HEK293 (cell line): Measurements from ENCODE around the gene CADM1.

Experiments
- CTCF ChIA-PET: fragments of 350-600 bp; formaldehyde crosslinking; extraction: SDS; loops from one replicate; lab custom pipeline; 2021; ENCODE audit warnings: antibody characterized with exemption; lab: Yijun Ruan, JAX
- POLR2A ChIA-PET: fragments of 300-600 bp; formaldehyde crosslinking; extraction: SDS; loops from one replicate; lab custom pipeline; 2020; ENCODE audit warnings: antibody characterized with exemption, inconsistent platforms; lab: Yijun Ruan, JAX
- H3K27ac ChIP-seq: fragments of 200-500 bp; sonication (Bioruptor generic); 2 replicates; pipeline ENCODE4 v1.5.1; 2014; ENCODE audit warnings: low read depth, low read length, control low read depth, inconsistent platforms; ENCODE audit errors: extremely low read depth
- H3K36me3 ChIP-seq, 2 experiments: fragments of 200-500 bp in 1 of 2; sonication (Bioruptor generic) in 1 of 2; 1 replicate in 1 of 2; 2 replicates in 1 of 2; pipeline ENCODE4 v1.5.1; 2014 to 2017; ENCODE audit warnings: inconsistent platforms in 2 of 2, low read length in 2 of 2; ENCODE audit not compliant: control insufficient read depth in 2 of 2, insufficient read depth in 1 of 2
- H3K4me1 ChIP-seq: fragments of 200-500 bp; sonication (Bioruptor generic); 2 replicates; pipeline ENCODE4 v1.5.1; 2014; ENCODE audit warnings: mild to moderate bottlenecking, low read length, inconsistent platforms; ENCODE audit not compliant: control insufficient read depth, insufficient read depth
- H3K4me3 ChIP-seq: 2 replicates; pipeline ENCODE4 v1.5.1; 2011; ENCODE audit warnings: low read depth, mild to moderate bottlenecking, control low read depth, low read length, moderate library complexity
- H3K9me3 ChIP-seq: fragments of 200-500 bp; sonication (Bioruptor generic); 2 replicates; pipeline ENCODE4 v1.5.1; 2014; ENCODE audit warnings: low read depth, low read length, inconsistent platforms; ENCODE audit not compliant: control insufficient read depth, insufficient read depth
- BCL11A ChIP-seq: fragments of 450-650 bp; formaldehyde crosslinking; IDR thresholded peaks from 2 replicates; pipeline ENCODE4 v1.5.1; 2016; ENCODE audit warnings: low read depth, missing biosample characterization, missing genetic modification characterization
- INSM2 ChIP-seq: fragments of 450-650 bp; formaldehyde crosslinking; IDR thresholded peaks from 2 replicates; pipeline ENCODE4 v1.5.1; 2016; ENCODE audit warnings: missing biosample characterization, missing genetic modification characterization
- KLF16 ChIP-seq: fragments of 450-650 bp; formaldehyde crosslinking; IDR thresholded peaks from 2 replicates; pipeline ENCODE4 v1.5.1; 2017; ENCODE audit warnings: missing biosample characterization, missing genetic modification characterization
- KLF7 ChIP-seq: fragments of 450-650 bp; formaldehyde crosslinking; IDR thresholded peaks from 2 replicates; pipeline ENCODE4 v1.5.1; 2016; ENCODE audit warnings: missing biosample characterization, missing genetic modification characterization, borderline replicate concordance
- SCRT1 ChIP-seq: fragments of 450-650 bp; formaldehyde crosslinking; IDR thresholded peaks from 2 replicates; pipeline ENCODE4 v1.5.1; 2016; ENCODE audit warnings: missing biosample characterization, missing genetic modification characterization, borderline replicate concordance
- SETDB1 ChIP-seq: IDR thresholded peaks from one replicate; pipeline ENCODE4 v1.6.1; 2017; ENCODE audit warnings: mild to moderate bottlenecking, low read length, moderate library complexity, mixed read lengths; ENCODE audit not compliant: insufficient read length
- ZBTB1 ChIP-seq: fragments of 450-650 bp; formaldehyde crosslinking; IDR thresholded peaks from 2 replicates; pipeline ENCODE4 v1.5.1; 2016; ENCODE audit warnings: missing biosample characterization, missing genetic modification characterization
- ZNF138 ChIP-seq: fragments of 450-650 bp; formaldehyde crosslinking; IDR thresholded peaks from 2 replicates; pipeline ENCODE4 v1.5.1; 2016; ENCODE audit warnings: missing biosample characterization, missing genetic modification characterization, borderline replicate concordance
- ZNF175 ChIP-seq: fragments of 450-650 bp; formaldehyde crosslinking; IDR thresholded peaks from 2 replicates; pipeline ENCODE4 v1.5.1; 2016; ENCODE audit warnings: missing biosample characterization, missing genetic modification characterization
- ZNF223 ChIP-seq: fragments of 450-650 bp; formaldehyde crosslinking; IDR thresholded peaks from 2 replicates; pipeline ENCODE4 v1.5.1; 2016; ENCODE audit warnings: missing biosample characterization, missing genetic modification characterization
- ZNF23 ChIP-seq: fragments of 450-650 bp; formaldehyde crosslinking; IDR thresholded peaks from 2 replicates; pipeline ENCODE4 v1.5.1; 2016; ENCODE audit warnings: missing biosample characterization, missing genetic modification characterization, borderline replicate concordance
- ZNF292 ChIP-seq: fragments of 450-650 bp; formaldehyde crosslinking; IDR thresholded peaks from 2 replicates; pipeline ENCODE4 v1.5.1; 2016; ENCODE audit warnings: low read depth, missing biosample characterization, missing genetic modification characterization, borderline replicate concordance
- ZNF350 ChIP-seq: fragments of 450-650 bp; formaldehyde crosslinking; IDR thresholded peaks from 2 replicates; pipeline ENCODE4 v1.5.0; 2017; ENCODE audit warnings: missing biosample characterization, mild to moderate bottlenecking, missing genetic modification characterization
- ZNF518A ChIP-seq: fragments of 450-650 bp; formaldehyde crosslinking; conservative IDR thresholded peaks from 2 replicates; pipeline ENCODE4 v1.5.1; 2016; ENCODE audit warnings: low read depth, missing biosample characterization, missing genetic modification characterization
- ZNF521 ChIP-seq: fragments of 450-650 bp; formaldehyde crosslinking; IDR thresholded peaks from 2 replicates; pipeline ENCODE4 v1.5.1; 2017; ENCODE audit warnings: missing biosample characterization, mild to moderate bottlenecking, missing genetic modification characterization
- ZNF529 ChIP-seq: fragments of 450-650 bp; formaldehyde crosslinking; IDR thresholded peaks from 2 replicates; pipeline ENCODE4 v1.5.1; 2017; ENCODE audit warnings: missing genetic modification characterization, missing biosample characterization; ENCODE audit not compliant: insufficient replicate concordance
- ZNF610 ChIP-seq: fragments of 450-650 bp; formaldehyde crosslinking; IDR thresholded peaks from 2 replicates; pipeline ENCODE4 v1.5.1; 2016; ENCODE audit warnings: missing biosample characterization, missing genetic modification characterization, borderline replicate concordance
- ZNF623 ChIP-seq: fragments of 450-650 bp; formaldehyde crosslinking; IDR thresholded peaks from 2 replicates; pipeline ENCODE4 v1.5.1; 2016; ENCODE audit warnings: missing biosample characterization, missing genetic modification characterization
- ZNF658 ChIP-seq: fragments of 450-650 bp; formaldehyde crosslinking; IDR thresholded peaks from 2 replicates; pipeline ENCODE4; 2016; ENCODE audit warnings: missing biosample characterization, missing genetic modification characterization
- ZNF791 ChIP-seq: fragments of 450-650 bp; formaldehyde crosslinking; IDR thresholded peaks from 2 replicates; pipeline ENCODE4 v1.5.1; 2016; ENCODE audit warnings: missing biosample characterization, missing genetic modification characterization
- ZSCAN16 ChIP-seq: fragments of 450-650 bp; formaldehyde crosslinking; IDR thresholded peaks from 2 replicates; pipeline ENCODE4 v1.5.1; 2016; ENCODE audit warnings: missing biosample characterization, missing genetic modification characterization

CADM1 gene

DNA sequence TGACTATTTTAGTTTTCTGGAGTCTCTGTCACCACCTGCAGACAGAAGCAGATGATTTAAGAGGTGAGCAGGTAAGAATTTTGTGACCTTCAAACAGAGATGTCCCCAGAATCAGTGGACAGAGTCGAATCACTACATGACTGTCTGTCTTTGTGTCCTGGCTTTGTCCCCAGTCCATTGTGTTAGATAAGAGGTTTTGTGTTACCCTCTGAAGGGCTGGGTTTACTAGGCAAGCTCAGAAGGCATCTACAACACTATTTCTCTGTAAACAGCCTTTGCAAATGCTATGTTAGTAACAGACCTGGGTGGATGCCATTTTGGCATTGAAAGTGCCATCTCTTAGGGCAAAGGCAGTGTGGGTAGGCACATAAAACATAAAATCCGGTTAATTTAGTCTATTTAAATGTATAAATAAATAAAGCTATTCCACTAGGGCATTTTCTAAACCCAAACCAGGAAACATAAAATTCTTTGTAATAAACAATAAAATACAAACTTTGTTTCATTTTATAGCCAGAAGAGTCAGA, 40.3 kb upstream of the CADM1 start (continued):
- TF ChIP-seq ZNF175 (no peak), ZNF521 (no peak)

DNA sequence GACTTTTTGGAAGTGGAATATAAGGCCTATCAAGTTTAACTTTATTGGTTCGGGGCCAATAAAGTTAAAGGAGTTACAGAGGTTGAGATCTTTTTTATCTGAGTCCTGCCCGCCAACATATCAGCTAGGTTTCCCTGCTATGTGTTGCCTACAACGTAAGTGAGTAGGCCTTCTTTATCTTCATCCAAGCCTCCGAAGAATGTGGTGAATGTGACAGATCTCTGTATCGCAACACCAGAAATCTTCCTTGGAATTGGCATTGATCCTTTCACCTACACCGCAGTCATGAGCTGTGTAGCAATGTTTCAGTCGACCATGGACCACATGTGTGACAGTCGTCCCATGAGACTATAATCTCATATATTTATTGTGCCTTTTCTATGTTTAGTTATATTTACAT, 37.3 kb upstream of the CADM1 start:
- H3K27ac ChIP-seq: no peak overlapping the region
- ChIA-PET CTCF (interaction anchor here (0.7 to 1.0 kb wide), 4 partner anchors 8 to 355 kb away, joined by 3 to 4 read pairs (median 3); partner anchors contain the start of gene CADM1), POLR2A (no interaction called here)
- no peaks in the 10 kb centered on the region for H3K9me3 ChIP-seq
- no peaks in the 10 kb centered on the region for H3K36me3 ChIP-seq
- no peak overlapping the region for H3K4me3 ChIP-seq
- TF ChIP-seq ZBTB1 (tag by site-specific recombination) (no peak), ZNF791 (tag by site-specific recombination) (no peak), INSM2 (tag by site-specific recombination) (no peak)
- no peaks in the 10 kb centered on the region for H3K4me1 ChIP-seq

DNA sequence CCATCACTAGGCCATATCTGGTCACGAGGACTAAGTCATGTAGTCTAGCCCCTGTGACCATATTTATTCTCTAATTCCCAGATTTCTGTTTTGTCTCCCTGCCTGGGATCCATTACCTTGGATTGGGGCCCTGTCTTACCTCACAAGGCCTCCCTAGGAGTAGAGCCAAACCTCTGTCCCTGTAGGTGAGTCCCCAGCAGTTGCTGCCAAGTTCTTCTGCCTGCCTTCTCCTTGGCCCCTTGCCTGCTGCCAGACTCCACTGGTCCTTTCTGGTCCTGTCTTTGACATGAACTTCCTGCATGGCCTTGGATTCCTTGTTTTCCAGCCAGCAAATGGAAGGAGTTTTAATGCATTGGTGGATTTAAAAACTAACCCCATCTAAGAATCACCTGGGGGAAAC, 35.6 kb upstream of the CADM1 start:
- ChIA-PET CTCF (no interaction called here), POLR2A (no interaction called here)

More for the DNA sequence above, 35.6 kb upstream of the CADM1 start:
- Histone ChIP-seq H3K36me3 (no peaks in the 10 kb centered on the region), H3K27ac (no peak overlapping the region), H3K9me3 (no peaks in the 10 kb centered on the region), H3K4me3 (no peak overlapping the region), H3K4me1 (no peaks in the 10 kb centered on the region)
- no peak for TF ChIP-seq SETDB1
- TF ChIP-seq ZNF350 (tag by site-specific recombination): no peak
- no peak for TF ChIP-seq ZNF138 (tag by site-specific recombination)
- no peak for TF ChIP-seq SCRT1 (tag by site-specific recombination)
- no peak for TF ChIP-seq ZSCAN16 (tag by site-specific recombination)
- no peak for TF ChIP-seq KLF16 (tag by site-specific recombination)
- no peak for TF ChIP-seq ZNF658 (tag by site-specific recombination)
- no peak for TF ChIP-seq ZNF529 (tag by site-specific recombination)
- TF ChIP-seq ZNF518A (tag by site-specific recombination): no peak
- TF ChIP-seq ZNF23: no peak
- no peak for TF ChIP-seq KLF7 (tag by site-specific recombination)
- TF ChIP-seq ZNF223 (tag by site-specific recombination): no peak
- no peak for TF ChIP-seq ZNF521
- no peak for TF ChIP-seq ZNF292 (tag by site-specific recombination)
- no peak for TF ChIP-seq ZNF610 (tag by site-specific recombination)
- no peak for TF ChIP-seq ZNF623 (tag by site-specific recombination)
- no peak for TF ChIP-seq BCL11A (tag by site-specific recombination)
